H1 (cell line): Measurements from ENCODE around the gene EXD3. TPM values are rescaled to one million over a fixed set of nuclear protein-coding genes. Genes with fewer than 3 reads are reported as not detected.

ENCODE experiments used
- EGR1 ChIP-seq: IDR thresholded peaks from 2 replicates; pipeline ENCODE4 v1.6.1; 2011; ENCODE audit warnings: low read depth, low read length, borderline replicate concordance
- GTF2F1 ChIP-seq: IDR thresholded peaks from 2 replicates; pipeline ENCODE4 v1.6.1; 2012; ENCODE audit warnings: low read depth, low read length, improper control_type of control experiment, borderline replicate concordance
- KDM4A ChIP-seq: IDR thresholded peaks from one replicate; pipeline ENCODE4 v1.7.1; 2012; ENCODE audit warnings: low read depth, mild to moderate bottlenecking, moderate library complexity, low read length, inconsistent platforms; ENCODE audit not compliant: severe bottlenecking
- RNF2 ChIP-seq: fragments of 200-900, 300-1000 bp; sonication (generic); IDR thresholded peaks from 2 replicates; pipeline ENCODE4 v1.7.1; 2016; ENCODE audit warnings: borderline replicate concordance, low read depth, mild to moderate bottlenecking, antibody characterized with exemption, low read length; ENCODE audit not compliant: poor library complexity, severe bottlenecking; ENCODE audit errors: missing control alignments
- RXRA ChIP-seq: IDR thresholded peaks from 2 replicates; pipeline ENCODE4 v1.6.1; 2011; ENCODE audit warnings: low read depth, mild to moderate bottlenecking, low read length, moderate library complexity; ENCODE audit not compliant: insufficient read depth
- SIRT6 ChIP-seq: IDR thresholded peaks from one replicate; pipeline ENCODE4 v1.7.1; 2012; ENCODE audit warnings: low read length, inconsistent platforms
- polyA plus RNA-seq, 7 experiments: library from polyadenylated mRNA; depleted of rRNA in 3 of 7; stranded (reverse) in 5 of 7; unstranded in 2 of 7; fragments of >200 nt in 5 of 7; fragments of 200-250 nt in 2 of 7; gene quantifications; 1 replicate in 5 of 7; 2 replicates in 1 of 7; 4 replicates in 1 of 7; pipeline versions ENCODE4 v1.2.1 to v1.2.3, GENCODE V29; 2011 to 2013; ENCODE audit warnings: missing spikeins in 2 of 7, mixed read lengths in 2 of 7
- total RNA-seq: library from RNA; stranded (reverse); fragmentation: NEBNext Ultra II Directional; extraction: Animal tissue kit (Norgen Biotek cat#: 25700); gene quantifications from 2 replicates; pipeline ENCODE4 v1.2.1, GENCODE V29; 2021
- TF ChIP-seq, protein P1 (sequence below): IDR thresholded peaks from 2 replicates; pipeline ENCODE4 v1.6.1; 2012; ENCODE audit warnings: inconsistent platforms

EXD3 gene
- total and polyA plus RNA-seq, 2 of the 8 experiments (the other 6 are each of a cell fraction or from before 2014, with no cell fraction given) = 7.2 to 9.4 TPM

DNA sequence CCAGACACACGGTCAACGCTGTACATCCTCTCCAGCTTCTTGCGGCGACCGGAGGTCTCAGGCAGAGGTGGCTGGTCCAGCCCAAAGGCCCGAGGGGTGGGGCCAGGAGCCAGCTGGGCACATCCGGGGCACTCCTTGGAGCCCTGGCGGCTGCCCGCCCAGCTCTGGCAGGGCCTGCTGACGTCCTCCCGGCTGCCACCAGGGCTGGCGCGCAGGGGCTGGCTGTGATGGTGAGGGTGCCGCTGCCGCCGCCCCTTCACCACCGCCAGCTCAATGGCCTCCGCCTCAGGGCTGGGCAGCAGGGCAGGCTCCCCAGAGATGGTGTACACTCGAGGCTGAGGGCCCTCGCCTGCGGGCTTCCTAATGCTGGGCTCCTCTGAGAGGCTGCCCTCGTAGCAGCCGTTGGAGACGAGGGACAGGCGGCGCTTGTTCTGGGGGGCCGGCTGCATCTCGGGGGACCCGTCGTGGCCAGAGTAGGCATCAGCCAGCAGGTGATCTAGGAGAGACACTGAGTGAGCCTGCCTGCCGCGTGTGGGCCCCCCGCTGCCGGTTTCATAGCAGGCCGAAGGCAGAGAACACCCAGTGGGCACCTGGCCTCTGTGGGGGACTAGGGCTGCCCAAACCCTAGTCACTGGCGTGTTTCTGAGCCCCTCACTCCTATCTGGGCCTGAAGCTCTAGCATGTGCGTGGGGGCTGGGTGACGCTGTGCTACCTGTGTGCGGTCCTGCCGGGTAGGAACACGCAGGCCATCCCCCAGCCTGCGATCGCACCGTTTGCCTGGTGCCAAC is 34.6 kb upstream of the EXD3 start (continued):
- TF ChIP-seq KDM4A = no peak
- no peak for TF ChIP-seq RNF2
- no peak for TF ChIP-seq SIRT6
- no peak for TF ChIP-seq EGR1
- TF ChIP-seq, protein P1, sequence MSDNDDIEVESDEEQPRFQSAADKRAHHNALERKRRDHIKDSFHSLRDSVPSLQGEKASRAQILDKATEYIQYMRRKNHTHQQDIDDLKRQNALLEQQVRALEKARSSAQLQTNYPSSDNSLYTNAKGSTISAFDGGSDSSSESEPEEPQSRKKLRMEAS = no peak
- no peak for TF ChIP-seq GTF2F1
- TF ChIP-seq RXRA = no peak
- TF ChIP-seq, all 59 proteins: peak for 0
